ENCODE results near the gene SNX4.

DNA sequence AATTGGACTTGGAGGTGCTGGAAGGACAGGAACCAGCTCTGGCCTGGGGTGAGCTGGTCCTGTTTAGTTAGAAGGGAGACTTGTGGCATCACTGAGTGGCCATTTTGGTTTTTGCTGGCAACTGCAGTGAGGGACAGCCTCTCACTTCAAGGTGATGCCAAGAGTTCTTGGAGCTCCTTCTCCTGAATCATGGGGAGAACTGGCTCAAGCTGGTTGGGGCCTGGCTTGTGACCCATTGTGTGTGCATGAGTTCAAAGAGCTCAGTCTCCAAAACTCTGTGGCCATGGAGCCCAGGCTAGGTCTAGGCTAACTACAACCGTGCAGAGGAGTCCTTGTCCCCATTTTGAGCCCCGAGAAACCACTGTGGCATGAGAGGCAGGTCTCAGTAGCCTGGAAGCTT lies 84.8 kb downstream of the SNX4 start:
- TF ChIP-seq, protein P1, sequence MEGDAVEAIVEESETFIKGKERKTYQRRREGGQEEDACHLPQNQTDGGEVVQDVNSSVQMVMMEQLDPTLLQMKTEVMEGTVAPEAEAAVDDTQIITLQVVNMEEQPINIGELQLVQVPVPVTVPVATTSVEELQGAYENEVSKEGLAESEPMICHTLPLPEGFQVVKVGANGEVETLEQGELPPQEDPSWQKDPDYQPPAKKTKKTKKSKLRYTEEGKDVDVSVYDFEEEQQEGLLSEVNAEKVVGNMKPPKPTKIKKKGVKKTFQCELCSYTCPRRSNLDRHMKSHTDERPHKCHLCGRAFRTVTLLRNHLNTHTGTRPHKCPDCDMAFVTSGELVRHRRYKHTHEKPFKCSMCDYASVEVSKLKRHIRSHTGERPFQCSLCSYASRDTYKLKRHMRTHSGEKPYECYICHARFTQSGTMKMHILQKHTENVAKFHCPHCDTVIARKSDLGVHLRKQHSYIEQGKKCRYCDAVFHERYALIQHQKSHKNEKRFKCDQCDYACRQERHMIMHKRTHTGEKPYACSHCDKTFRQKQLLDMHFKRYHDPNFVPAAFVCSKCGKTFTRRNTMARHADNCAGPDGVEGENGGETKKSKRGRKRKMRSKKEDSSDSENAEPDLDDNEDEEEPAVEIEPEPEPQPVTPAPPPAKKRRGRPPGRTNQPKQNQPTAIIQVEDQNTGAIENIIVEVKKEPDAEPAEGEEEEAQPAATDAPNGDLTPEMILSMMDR (IDR thresholded peaks at IDR 0.05): no peak
- TF ChIP-seq EP300 (IDR thresholded peaks at IDR 0.05): no peak
- TF ChIP-seq POLR2A (IDR thresholded peaks at IDR 0.05): no peak

All from stomach (tissue), 4 donors.